ENCODE results near the gene FADS6. TPM values are rescaled to one million over a fixed set of nuclear protein-coding genes. Genes with fewer than 3 reads are reported as not detected.

The FADS6 gene
- total RNA-seq, 2 donors from 2014 or later: not detected

GRCh38 chr17:74860872-74861661 is 32.4 kb downstream of the FADS6 start:
- no peak for DNase-seq
- ATAC-seq: peak in 1 of 2 donors; percentile 16
- intact Hi-C loops (cut with DNase I): loop anchor here (10.0 kb wide), 2 partner anchors 116 to 206 kb away; partner anchors contain the start of gene NHERF1 (in 1 of the 2)

GRCh38 chr17:74860229-74860871 is 33.1 kb downstream of the FADS6 start:
- intact Hi-C loops (cut with DNase I): loop anchor here (10.0 kb wide), 2 partner anchors 116 to 206 kb away; partner anchors contain the start of gene NHERF1 (in 1 of the 2)
- ATAC-seq (peak; percentile 3 to 9), DNase-seq (no peak)

GRCh38 chr17:74859459-74860228 is 33.8 kb downstream of the FADS6 start, which contains the start of gene GRIN2C:
GRIN2C (minus strand) TSS chr17:74859885; CDS start chr17:74855092, 4,793 bp downstream.
- intact Hi-C loops (cut with DNase I): loop anchor here (2.0 to 10.0 kb wide), 4 partner anchors 52 to 205 kb away; partner anchors contain the start of gene NHERF1 (in 1 of the 2)
- ATAC-seq: peak; percentile 3 to 9
- DNase-seq: no peak

GRCh38 chr17:74858672-74859458 is 34.6 kb downstream of the FADS6 start:
- intact Hi-C loops (cut with DNase I): loop anchor here in 1 of 2 donors (2.0 to 5.0 kb wide), 2 partner anchors 52 to 116 kb away; no protein-coding TSS in a partner anchor
- ATAC-seq (no peak), DNase-seq (no peak)

- ATAC-seq (no peak), DNase-seq (no peak)
- intact Hi-C loops (cut with DNase I): loop anchor here in 1 of 2 donors (5.0 kb wide), 1 partner anchor 50 kb away; no protein-coding TSS in a partner anchor
Measured at GRCh38 chr17:74857191-74857590, 36.2 kb downstream of the FADS6 start.

GRCh38 chr17:74856112-74856511 is 37.3 kb downstream of the FADS6 start:
- DNase-seq (no peak), ATAC-seq (peak; percentile 45 to 46)
- intact Hi-C loops (cut with DNase I): loop anchor here in 1 of 2 donors (5.0 kb wide), 1 partner anchor 49 kb away; no protein-coding TSS in a partner anchor

- intact Hi-C loops (cut with DNase I): loop anchor here in 1 of 2 donors (5.0 kb wide), 1 partner anchor 48 kb away; no protein-coding TSS in a partner anchor
- ATAC-seq (no peak), DNase-seq (no peak)
Measured at GRCh38 chr17:74855323-74855722, 38.1 kb downstream of the FADS6 start.

GRCh38 chr17:74854792-74855191 is 38.6 kb downstream of the FADS6 start:
- no peak for DNase-seq
- intact Hi-C loops (cut with DNase I): loop anchor here in 1 of 2 donors (5.0 kb wide), 1 partner anchor 47 kb away; no protein-coding TSS in a partner anchor
- no peak for ATAC-seq

GRCh38 chr17:74853669-74854068 is 39.8 kb downstream of the FADS6 start:
- no peak for DNase-seq
- ATAC-seq: no peak
- intact Hi-C loops (cut with DNase I): no loop called here

GRCh38 chr17:74853048-74853397 is 40.4 kb downstream of the FADS6 start:
- no peak for DNase-seq
- intact Hi-C loops (cut with DNase I): no loop called here
- ATAC-seq: no peak

- intact Hi-C loops (cut with DNase I): no loop called here
- ATAC-seq (peak; percentile 35 to 39), DNase-seq (no peak)
Measured at GRCh38 chr17:74852237-74853047, 41.0 kb downstream of the FADS6 start.

- DNase-seq: no peak
- ATAC-seq: no peak
- intact Hi-C loops (cut with DNase I): no loop called here
Measured at GRCh38 chr17:74851612-74852236, 41.7 kb downstream of the FADS6 start.

- intact Hi-C loops (cut with DNase I): no loop called here
- DNase-seq (no peak), ATAC-seq (no peak)
Measured at GRCh38 chr17:74850914-74851313, 42.5 kb downstream of the FADS6 start.

GRCh38 chr17:74850310-74850709 is 43.1 kb downstream of the FADS6 start:
- no peak for ATAC-seq
- no peak for DNase-seq
- intact Hi-C loops (cut with DNase I): no loop called here

GRCh38 chr17:74848656-74849399 is 44.6 kb downstream of the FADS6 start:
- intact Hi-C loops (cut with DNase I): no loop called here
- DNase-seq (no peak), ATAC-seq (no peak)

- ATAC-seq (no peak), DNase-seq (no peak)
- intact Hi-C loops (cut with DNase I): no loop called here
Measured at GRCh38 chr17:74846621-74847020, 46.8 kb downstream of the FADS6 start.

- no peak for ATAC-seq
- intact Hi-C loops (cut with DNase I): loop anchor here in 1 of 2 donors (2.0 kb wide), 1 partner anchor 20 kb away; no protein-coding TSS in a partner anchor
- DNase-seq: no peak
Measured at GRCh38 chr17:74843352-74843627, 50.1 kb downstream of the FADS6 start.

All from left cardiac atrium (tissue), 4 donors.